Measurements from ENCODE around the gene SH2D1A. TPM values are rescaled to one million over a fixed set of nuclear protein-coding genes. Genes with fewer than 3 reads are reported as not detected.

The SH2D1A gene
- total RNA-seq, 2 donors from 2014 or later = 1.7 TPM; not detected in 1

DNA sequence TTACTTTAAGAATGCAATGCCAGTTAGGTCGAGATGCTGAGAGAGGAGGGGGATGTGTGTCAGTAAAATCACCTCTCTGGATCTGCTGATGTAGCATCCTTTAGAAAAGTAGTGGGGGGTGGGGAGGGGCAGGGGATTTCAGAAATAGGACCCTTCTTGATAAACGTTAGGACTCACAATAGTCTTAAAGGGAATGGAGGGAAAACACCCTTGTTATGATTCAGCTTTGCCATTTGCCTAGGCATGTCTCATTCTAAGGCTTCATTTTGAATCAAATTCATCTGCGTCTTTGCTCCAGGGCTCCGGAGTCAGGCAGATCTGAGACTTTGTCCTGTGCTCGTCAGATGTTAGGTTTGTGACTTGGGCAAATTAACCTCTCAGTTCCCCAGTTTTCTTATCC lies 879 bp downstream of the SH2D1A start:
- Histone ChIP-seq H3K9me3 (no peaks in the 10 kb centered on the region), H3K27ac (no peak overlapping the region), H3K4me1 (no peaks in the 10 kb centered on the region), H3K27me3 (no peaks in the 10 kb centered on the region), H3K36me3 (no peaks in the 10 kb centered on the region), H3K4me3 (no peak overlapping the region)
- TF ChIP-seq, protein P1, sequence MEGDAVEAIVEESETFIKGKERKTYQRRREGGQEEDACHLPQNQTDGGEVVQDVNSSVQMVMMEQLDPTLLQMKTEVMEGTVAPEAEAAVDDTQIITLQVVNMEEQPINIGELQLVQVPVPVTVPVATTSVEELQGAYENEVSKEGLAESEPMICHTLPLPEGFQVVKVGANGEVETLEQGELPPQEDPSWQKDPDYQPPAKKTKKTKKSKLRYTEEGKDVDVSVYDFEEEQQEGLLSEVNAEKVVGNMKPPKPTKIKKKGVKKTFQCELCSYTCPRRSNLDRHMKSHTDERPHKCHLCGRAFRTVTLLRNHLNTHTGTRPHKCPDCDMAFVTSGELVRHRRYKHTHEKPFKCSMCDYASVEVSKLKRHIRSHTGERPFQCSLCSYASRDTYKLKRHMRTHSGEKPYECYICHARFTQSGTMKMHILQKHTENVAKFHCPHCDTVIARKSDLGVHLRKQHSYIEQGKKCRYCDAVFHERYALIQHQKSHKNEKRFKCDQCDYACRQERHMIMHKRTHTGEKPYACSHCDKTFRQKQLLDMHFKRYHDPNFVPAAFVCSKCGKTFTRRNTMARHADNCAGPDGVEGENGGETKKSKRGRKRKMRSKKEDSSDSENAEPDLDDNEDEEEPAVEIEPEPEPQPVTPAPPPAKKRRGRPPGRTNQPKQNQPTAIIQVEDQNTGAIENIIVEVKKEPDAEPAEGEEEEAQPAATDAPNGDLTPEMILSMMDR (IDR thresholded peaks at IDR 0.05) = no peak
- no peak for DNase-seq (ENCODE audit: low spot score)

DNA sequence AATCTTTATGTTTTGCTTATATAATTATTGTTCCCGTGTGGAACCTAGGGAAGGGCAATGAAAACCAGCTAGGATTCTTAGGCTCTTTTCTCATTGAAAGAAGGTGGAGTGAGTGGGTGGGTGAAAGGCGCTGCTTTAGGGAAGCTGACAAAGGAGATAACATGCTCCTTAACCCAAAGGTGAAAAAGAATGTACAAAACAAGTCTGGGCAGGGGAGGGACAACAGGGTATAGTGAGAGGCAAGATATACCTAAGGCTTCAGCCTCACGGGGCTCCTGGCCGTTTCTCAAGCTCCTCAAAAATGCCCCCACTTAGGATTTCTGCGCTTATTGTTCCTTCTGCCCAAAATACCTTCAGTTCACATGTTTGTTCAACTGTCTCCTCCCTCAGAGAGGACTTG lies 1.8 kb downstream of the SH2D1A start:
- Histone ChIP-seq H3K9me3 (no peaks in the 10 kb centered on the region), H3K27me3 (no peaks in the 10 kb centered on the region), H3K4me3 (no peak overlapping the region), H3K36me3 (no peaks in the 10 kb centered on the region), H3K4me1 (no peaks in the 10 kb centered on the region), H3K27ac (no peak overlapping the region)
- TF ChIP-seq, protein P1 (IDR thresholded peaks at IDR 0.05) = no peak
- DNase-seq (ENCODE audit: low spot score) = no peak

DNA sequence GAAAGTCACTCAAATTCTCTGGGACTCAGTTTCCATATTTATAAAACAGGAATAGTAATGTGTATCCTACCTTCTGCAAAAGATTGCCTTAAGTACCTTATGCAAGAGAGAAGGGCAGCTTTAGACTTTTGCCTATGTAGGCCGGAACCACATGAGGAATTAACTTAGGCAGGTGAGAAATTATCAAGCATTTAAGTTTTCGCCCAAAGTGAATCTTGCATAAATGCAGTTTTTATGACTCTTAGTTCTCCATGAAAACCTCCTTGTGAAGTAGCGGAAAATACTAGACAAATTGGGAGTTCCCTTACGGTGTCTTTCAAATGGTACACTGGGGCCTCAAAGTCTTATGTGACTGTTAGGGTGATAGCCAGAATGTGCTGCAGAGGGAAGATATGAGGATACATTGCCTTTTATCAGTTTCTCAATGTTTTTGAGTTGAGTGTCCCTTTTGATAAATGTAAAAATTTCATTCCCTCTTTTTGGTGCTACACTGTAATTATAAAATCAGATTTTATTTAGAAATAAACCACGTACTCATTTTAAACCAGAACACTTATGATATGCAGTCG lies 2.6 kb downstream of the SH2D1A start:
- Histone ChIP-seq H3K4me1 (no peaks in the 10 kb centered on the region), H3K9me3 (no peaks in the 10 kb centered on the region), H3K36me3 (no peaks in the 10 kb centered on the region), H3K4me3 (no peak overlapping the region), H3K27ac (no peak overlapping the region), H3K27me3 (no peaks in the 10 kb centered on the region)
- TF ChIP-seq, protein P1 (IDR thresholded peaks at IDR 0.05) = no peak
- no peak for DNase-seq (ENCODE audit: low spot score)

DNA sequence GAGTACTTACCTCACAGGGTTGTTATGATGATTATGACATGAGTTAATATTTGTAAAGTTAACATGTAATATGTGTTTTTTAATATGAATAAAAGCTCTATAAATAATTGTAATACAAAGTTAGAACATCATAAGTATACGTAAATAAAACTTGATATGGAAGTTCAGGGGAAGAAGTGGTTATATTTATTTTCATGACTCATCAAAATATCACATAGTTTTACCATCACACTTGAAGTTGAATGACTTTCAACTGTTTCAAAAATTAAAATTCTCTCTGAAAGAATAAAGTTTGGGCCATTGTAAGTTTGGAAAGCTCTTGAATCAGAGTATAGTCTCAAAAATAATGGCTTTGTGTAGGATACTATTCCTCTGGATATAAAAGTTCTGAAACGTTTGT lies 8.3 kb downstream of the SH2D1A start:
- Histone ChIP-seq H3K36me3 (no peaks in the 10 kb centered on the region), H3K4me1 (no peaks in the 10 kb centered on the region), H3K27me3 (no peaks in the 10 kb centered on the region), H3K4me3 (no peak overlapping the region), H3K27ac (no peak overlapping the region), H3K9me3 (peaks cover 0 to 4% of the 10 kb centered on the region in 2 donors)
- DNase-seq (ENCODE audit: low spot score) = no peak
- TF ChIP-seq, protein P1 (IDR thresholded peaks at IDR 0.05) = no peak

DNA sequence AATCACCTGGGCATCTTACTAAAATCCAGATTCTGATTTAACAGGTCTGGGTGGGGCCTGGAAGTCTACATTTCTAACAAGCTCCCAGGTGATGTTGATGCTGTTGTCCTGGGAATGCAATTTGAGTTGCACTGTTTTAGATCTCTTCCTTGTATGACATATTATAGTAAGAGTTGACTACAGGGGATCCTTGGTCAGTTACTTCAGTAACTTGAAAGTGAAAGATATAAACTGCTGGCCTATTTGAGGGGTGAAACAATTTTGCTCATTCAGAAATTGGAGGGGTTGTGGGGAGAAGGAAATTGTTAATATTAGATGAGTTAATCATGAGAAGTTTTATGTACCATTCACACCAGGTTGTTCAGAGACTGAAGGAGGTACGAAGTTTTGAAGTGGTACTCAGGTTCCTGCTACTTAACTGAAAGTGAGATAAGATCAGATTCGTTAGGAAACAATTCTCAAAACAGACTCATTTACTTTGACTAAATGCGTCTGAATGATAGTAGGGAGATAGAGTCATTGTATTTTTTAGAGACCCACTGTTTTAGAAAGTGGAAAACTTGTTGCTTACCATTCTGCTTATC lies 12.5 kb downstream of the SH2D1A start:
- Histone ChIP-seq H3K27me3 (no peaks in the 10 kb centered on the region), H3K27ac (no peak overlapping the region), H3K36me3 (no peaks in the 10 kb centered on the region), H3K4me1 (no peaks in the 10 kb centered on the region), H3K9me3 (peaks cover 0 to 4% of the 10 kb centered on the region in 2 donors), H3K4me3 (no peak overlapping the region)
- TF ChIP-seq, protein P1 (IDR thresholded peaks at IDR 0.05) = no peak
- DNase-seq (ENCODE audit: low spot score) = no peak

DNA sequence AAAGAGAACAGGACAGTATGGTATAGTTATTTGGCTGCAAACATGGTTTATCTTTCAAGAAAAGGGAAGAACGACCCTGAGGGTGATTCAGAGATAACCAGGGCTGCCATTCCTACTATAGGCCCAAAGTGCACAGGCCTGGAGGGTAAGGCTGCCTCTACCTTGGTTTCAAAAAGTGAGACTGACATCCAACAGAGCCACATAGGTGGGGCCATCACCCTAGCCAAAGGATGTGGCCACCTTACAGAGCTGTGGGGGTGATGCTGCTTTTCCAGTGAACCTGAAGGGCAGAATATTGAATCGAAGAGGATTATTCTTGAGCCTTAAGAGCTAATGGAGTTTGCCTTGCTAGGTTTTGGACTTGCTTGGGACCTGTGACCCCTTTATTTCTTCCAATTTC lies 15.7 kb downstream of the SH2D1A start:
- Histone ChIP-seq H3K36me3 (no peaks in the 10 kb centered on the region), H3K27me3 (no peaks in the 10 kb centered on the region), H3K27ac (no peak overlapping the region), H3K4me3 (no peak overlapping the region), H3K9me3 (no peaks in the 10 kb centered on the region), H3K4me1 (no peaks in the 10 kb centered on the region)
- DNase-seq (ENCODE audit: low spot score) = no peak
- TF ChIP-seq, protein P1 (IDR thresholded peaks at IDR 0.05) = no peak
